Activated T-cell treated with anti-CD3 and anti-CD28 coated beads for 24 hours (primary cell): Measurements from ENCODE around the gene TWIST1.

Experiments
- DNase-seq: peaks from one replicate; pipeline ENCODE4 v3.0.0-alpha.2; 2020; ENCODE audit warnings: low read depth

Gene TWIST1

DNA sequence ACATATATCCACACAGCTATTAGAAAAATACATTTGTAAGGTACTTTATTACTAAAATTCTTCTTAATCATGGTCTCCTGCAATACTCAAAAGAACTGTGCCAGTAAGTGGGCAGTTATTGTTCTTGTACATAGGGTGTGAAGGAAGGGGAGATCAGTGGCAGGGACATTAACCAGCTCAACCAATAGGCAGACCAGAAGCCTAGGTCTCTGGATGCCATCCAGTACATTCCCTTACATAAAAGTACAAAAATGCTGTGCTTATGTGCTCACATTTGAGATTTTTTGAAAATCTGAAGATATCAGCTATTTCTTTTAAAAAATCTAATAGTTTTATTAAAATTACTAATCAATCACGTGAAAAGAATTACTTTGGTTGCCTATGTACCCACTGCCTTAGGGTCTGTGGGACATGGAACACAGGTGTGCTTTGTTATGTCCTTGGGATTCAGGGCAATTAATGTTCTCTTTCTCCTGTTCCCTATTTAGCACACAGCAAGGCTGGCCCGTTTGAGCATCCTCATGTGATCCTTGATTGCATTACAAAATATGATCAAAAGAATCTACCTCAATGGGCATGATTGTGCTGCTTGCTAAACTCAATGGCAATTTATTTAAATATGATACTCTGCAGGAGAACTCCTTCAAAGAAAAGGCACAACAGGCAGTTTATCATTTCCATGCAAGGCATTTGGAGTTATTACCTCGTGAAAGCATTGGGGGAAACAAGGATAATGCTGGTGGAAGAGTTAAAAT, 22.7 kb downstream of the TWIST1 start:
- no peak for DNase-seq

DNA sequence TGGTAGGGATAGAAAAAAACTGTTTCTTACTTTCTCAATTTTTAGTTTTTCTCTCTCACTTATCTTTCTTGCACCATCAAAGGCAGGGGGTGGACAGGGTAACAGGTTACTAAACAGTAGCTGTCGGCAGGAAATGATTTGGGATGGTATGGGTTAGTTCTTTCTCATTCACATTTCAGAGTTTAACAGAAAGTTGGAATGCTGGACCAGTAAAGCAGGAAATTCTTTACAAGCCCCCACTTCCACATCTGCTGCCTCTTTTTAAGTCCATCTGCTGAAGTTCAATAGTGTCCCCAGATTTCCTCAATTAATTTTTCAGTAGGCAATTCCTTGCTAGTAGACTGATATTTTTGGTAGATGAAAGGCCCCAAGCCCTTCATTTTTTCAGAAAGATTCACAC, 23.3 kb downstream of the TWIST1 start:
- no peak for DNase-seq

DNA sequence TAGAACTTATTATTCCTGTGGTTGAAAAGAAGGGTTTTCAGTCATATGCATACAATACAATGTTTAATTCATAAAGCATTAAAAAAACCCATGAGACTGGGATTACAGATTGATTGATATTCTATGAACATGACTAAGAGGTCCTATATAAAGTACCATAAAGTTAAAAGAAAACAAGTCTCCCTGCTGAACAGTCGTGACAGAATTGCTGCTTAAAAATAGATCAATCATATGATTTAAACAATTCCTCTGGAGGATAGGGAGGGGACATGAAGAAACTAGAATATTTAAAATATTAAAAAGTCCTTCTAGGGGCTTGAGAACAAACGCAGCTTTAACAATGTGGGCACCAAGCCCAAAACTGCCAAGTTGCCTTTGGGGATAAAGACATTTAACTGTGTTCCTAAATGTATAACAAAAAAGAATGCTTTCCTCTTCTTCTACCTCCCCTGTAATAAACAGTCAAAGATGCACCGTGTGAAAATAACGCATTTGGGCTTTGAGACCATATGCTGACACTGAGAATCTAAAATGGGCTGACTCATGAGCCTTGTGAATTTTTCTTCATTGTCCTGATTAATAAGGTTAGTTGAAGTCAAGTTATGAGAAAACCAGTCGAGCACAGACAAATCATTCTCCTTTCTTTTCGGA, 25.8 kb downstream of the TWIST1 start:
- DNase-seq = no peak

DNA sequence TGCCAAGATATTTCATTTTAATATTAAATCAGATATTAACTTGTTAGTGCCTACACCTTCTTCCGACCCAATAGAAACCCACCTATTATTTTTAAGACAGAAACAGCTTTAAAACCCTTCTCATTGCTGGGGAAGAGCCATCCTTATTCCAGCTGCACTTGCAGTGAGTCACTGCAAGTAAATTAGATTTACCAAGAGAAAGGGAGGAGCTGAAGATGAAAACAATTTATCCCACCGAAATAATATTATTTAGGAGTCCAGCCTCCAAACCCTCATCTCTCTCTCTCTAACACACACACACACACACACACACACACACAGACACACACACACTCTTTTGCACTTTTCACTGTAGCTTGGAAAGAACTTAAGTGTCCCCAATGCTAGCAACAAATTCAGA, 26.9 kb downstream of the TWIST1 start:
- no peak for DNase-seq

DNA sequence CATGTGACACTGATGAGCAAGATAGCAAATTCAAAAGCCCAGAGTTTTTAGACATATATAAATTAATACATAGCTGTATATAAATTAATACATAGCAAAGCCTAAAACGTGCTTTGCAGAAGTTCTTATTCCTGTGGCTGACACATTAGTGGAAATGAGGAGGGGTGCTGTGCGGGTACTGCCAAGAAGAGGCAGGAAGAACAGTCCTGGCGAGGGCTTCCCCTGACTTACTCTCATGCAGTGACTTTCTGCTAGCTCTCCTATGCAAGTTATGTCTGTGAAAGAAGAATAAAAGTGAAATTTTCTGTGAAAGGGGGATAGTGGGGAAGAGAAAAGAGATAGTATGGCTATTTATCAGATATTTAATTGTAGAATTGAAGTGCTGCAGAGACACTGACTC, 27.6 kb downstream of the TWIST1 start:
- DNase-seq = no peak

DNA sequence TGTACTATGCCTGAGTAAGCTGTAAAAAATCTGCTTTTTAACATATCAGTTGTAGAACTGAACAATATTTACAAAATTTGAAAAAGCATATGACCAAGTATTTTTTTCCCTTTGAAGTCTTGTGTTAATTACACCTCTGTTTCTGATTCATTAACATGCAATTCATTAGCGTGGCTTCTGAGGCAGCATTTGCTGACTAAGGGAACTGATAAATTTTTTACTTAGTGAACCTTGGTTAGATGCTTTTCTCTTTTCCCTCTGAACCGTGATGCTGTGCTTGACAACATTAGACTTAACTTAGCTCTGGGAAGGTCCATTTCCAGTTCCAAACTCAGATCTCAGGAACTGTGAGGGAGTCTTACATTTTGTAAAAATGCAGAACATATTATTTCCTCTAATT, 28.1 kb downstream of the TWIST1 start:
- no peak for DNase-seq

DNA sequence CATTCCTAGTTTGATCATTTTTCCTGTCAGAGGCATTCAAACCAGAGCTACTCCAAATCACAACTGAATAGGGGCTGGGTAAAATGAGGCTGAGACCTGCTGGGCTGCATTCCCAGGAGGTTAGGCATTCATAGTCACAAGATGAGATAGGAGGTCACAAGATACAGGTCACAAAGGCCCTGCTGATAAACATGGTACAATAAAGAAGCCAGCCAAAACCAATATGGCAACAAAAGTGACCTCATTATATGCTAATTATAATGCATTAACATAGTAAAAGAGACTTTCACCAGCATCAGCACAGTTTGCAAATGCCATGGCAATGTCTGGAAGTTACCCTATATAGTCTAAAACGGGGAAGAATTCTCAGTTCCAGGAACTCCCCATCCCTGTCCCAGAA, 37.3 kb downstream of the TWIST1 start:
- DNase-seq = no peak

DNA sequence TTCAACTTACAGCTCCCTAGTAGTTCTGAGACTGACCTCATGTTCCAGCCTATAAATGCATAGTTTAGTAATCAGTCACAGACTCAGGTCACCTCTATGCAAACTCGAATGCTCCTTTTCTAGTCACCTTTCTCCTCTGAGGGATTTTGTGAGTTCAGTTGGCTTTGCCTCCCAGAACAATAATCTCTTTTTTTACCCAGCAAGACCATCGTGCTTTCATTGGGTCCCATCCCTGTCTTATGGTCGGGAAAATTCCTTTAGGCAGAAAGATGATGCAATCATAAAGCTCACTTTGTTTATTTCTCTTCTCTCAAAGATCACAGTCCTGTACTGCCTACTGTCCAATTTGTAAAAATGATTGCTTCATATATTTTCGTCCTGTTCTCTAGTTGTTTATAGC, 38.4 kb downstream of the TWIST1 start:
- DNase-seq = no peak

DNA sequence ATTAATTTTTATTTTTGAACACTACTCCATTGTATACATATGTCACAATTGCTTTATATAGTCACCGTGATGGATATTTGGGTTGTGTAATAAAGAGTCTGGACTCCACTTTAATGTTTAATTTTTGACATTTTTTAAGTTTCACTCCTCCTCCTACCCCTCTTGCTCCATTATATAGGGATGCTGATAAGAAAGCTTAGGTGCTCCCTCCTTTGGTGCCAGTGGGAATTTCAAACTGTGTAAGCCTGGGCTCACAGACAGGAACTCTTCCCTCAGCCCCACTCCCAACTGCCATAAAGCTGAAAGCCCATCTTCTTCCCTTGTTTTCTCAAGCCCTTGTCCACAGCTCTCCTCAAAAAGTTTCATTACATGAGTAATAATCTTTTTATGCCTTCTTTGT, 47.6 kb downstream of the TWIST1 start:
- no peak for DNase-seq

DNA sequence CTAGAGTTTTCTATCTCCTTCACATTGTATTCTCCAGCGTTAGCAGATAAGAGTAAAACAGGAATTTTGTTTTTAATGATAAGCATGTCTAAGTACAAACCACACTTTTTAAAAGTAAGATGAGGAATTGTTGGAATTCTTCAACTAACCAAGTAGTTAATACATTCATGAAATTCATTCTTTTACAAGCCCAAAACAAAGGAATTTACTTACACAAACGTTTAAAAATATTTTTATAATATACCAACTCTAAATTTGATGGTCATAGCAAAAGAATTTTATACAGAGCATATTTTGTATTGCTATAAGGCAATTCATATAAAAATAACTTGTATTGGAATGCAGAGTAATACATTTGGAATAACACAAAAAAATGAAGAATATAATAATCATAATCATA, 51.3 kb downstream of the TWIST1 start:
- DNase-seq = no peak
